ENCODE measurements around the gene UBR4. TPM values are rescaled to one million over a fixed set of nuclear protein-coding genes. Genes with fewer than 3 reads are reported as not detected.

The UBR4 gene
- polyA plus RNA-seq, 3 donors: 111 to 114 (median 111) TPM

DNA sequence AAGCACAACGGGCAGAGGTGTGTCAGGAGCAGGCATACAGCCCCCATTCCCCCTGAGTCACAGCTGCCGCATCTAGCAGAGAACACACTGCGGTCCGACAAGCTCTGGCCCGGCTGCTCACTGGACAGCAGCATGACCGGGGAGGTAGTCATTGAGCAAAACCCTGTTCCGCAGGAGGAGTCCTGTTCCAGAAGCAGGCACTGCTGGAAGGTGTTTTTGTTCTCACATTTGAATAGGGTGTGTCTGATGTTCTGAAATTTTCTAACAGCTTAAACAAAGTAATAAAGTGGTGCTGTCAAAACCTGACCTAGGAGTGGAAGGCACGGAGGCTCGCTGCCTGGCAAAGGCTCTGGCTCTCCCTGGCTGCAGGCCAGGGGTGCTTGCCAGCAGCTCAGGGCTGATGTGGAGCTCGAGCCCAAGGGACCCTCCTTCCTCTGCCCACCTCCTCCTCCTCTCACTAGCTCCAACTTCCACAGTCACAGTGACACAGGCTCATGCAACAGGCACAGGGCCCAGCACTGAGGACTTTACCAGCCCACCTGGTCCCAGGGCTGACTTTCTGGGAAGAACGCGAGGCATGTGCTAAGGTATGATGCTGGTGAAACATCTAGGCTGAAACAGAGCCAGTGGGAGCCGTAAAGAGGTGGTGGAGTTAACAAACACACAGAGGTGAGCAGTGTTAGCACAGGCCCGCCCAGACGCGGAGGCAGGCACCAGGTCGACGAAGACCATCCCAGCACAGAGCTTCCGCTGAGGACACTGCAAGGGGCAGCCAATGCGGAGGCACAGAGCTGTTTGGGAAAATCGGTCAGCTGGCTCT is 135.0 kb downstream of the UBR4 start:
- no peak for DNase-seq (ENCODE audit: low read depth in 3 of 3, low spot score in 2 of 3)

- no peak for DNase-seq (ENCODE audit: low read depth in 3 of 3, low spot score in 2 of 3)
Measured at GRCh38 chr1:19074361-19074901, 135.6 kb downstream of the UBR4 start.

GRCh38 chr1:19073311-19074186 is 136.5 kb downstream of the UBR4 start:
- DNase-seq (ENCODE audit: low read depth in 3 of 3, low spot score in 2 of 3): no peak

DNA sequence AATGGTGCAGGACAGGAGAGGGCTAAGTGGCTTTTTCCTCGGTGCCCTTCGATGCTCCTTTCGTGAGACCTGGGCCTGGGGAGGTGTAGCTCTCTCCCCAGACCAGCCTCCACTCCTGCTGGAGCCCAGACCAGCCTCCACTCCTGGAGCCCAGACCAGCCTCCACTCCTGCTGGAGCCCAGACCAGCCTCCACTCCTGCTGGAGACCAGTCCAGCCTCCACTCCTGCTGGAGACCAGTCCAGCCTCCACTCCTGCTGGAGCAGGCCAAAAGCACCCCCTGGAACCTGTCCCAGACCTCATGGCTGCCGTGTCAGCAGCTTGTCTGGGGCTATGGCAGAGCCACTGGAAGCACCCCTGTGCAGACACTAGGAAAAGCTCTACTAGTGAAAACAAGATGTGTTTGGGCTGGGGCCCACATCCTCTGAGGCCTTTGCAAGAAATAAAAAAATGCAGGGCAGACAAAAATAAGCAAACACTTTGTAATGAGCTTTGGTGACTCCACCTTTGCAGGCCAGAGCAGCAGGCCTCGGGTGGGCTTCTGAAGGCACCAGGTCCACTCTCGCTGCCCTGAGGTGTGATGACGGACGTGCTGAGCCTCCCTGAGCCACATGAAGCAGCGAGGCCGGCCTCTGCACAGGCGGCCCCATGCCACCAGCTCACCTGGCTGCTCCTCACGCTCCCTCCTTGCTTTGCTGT is 137.6 kb downstream of the UBR4 start:
- no peak for DNase-seq (ENCODE audit: low read depth in 3 of 3, low spot score in 2 of 3)

GRCh38 chr1:19071674-19072281 is 138.3 kb downstream of the UBR4 start:
- DNase-seq (ENCODE audit: low read depth in 3 of 3, low spot score in 2 of 3): no peak

GRCh38 chr1:19070891-19071621 is 139.0 kb downstream of the UBR4 start:
- DNase-seq (ENCODE audit: low read depth in 3 of 3, low spot score in 2 of 3): no peak

DNA sequence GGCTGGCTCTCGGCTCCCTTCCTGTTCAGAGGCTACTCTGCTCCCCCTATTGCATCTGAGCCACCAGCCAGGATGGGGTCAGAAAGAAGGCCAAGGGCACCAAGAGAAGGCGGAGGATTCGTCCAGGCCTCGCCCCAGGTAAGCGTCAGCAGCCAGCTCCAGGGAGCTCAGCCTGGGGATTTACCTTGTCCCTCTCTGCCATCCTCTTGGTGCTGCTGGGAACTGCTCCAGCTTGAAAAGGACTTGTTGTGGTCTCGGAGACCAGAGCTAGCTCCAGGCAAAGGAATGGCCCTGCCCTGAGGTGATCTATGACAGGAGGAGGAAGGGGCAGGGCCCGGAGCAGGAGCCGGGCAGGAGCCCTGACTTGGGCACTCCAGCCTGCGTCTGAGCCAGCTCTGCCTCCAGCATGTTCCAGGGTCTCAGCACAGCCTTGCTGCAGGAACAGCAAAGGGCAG is 139.8 kb downstream of the UBR4 start:
- no peak for DNase-seq (ENCODE audit: low read depth in 3 of 3, low spot score in 2 of 3)

GRCh38 chr1:19068639-19069276 is 141.3 kb downstream of the UBR4 start:
- no peak for DNase-seq (ENCODE audit: low read depth in 3 of 3, low spot score in 2 of 3)

DNA sequence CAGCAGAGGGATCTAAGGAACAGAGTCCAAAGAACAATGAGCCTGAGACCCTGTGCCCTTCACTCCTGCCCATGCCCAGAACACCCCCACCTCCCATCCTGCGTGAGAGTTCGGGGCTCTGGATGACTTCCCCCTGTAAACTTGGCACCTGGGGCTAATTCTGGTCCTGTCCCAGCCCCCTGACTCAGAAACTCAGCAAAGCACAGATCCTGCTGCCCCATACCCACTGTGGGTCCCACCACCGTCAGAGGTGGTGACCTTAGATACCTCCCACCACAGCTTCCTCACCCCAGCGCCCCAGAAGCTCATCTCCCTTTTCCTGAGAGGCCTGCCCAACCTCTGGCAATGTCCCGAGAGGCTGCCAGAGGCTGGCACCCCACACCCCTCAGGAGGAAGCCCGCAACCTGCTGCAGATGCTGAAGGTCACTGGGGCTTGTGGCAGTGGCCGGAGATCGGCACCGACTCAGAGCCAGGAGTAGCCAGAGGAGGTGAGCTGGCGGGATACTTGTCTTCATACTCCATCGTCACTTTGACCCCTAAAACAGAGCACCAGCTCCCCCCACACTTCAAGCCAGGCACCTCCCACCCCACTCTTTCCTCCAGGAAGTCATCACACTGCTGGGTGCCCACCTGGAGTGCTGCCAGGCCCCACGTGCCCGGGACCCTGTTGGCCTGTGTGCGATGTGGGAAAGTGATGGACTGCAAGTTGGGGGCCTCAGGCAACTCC is 142.0 kb downstream of the UBR4 start:
- DNase-seq (ENCODE audit: low read depth in 3 of 3, low spot score in 2 of 3): no peak

- no peak for DNase-seq (ENCODE audit: low read depth in 3 of 3, low spot score in 2 of 3)
Measured at GRCh38 chr1:19067182-19067911, 142.7 kb downstream of the UBR4 start.

DNA sequence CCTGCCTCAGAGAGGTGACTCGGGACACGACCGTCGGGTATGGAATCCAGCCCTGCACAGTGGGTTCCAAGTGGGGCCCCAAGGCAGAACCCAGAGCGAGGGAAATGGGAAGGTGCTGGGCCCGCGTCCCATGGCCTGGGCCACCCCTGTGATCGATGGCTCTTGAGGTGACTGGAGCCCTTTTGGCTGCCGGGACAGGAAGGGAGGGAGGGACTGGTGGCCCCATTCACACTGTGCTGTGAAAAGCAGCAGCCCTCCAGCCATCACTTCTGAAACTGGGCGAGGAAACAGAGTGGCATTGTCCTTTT is 143.2 kb downstream of the UBR4 start:
- DNase-seq (ENCODE audit: low read depth in 3 of 3, low spot score in 2 of 3): no peak

DNA sequence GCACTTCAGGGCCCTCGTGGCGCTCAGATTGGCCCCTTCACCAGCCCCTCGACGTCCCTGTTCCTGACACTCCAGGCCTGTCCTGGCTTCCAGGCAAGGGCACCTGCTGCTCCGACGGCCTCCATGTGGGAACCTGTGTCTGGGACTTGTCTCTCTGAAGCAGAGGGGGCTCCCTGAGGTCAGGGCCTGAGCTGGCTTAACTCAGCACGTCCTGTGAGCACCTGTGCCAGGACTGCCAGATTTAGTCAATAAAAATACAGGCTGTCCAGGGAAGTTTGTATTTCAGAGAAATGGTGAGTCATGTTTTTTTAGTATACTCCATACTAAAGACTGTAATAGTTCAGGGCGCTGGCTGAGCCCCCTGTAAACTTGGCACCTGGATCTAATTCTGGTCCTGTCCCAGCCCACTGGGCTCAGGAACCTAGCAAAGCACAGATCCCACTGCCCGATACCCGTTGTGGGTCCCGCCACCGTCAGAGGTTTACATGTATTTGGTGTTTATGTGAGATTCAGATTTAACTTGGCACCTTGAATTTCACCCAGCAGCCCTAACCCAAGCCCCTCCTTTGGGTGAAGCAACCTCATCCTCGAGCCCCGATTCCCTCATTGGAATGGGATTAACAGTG is 143.7 kb downstream of the UBR4 start:
- DNase-seq (ENCODE audit: low read depth in 3 of 3, low spot score in 2 of 3): no peak

- DNase-seq (ENCODE audit: low read depth in 3 of 3, low spot score in 2 of 3): no peak
Measured at GRCh38 chr1:19065526-19066247, 144.4 kb downstream of the UBR4 start.

DNA sequence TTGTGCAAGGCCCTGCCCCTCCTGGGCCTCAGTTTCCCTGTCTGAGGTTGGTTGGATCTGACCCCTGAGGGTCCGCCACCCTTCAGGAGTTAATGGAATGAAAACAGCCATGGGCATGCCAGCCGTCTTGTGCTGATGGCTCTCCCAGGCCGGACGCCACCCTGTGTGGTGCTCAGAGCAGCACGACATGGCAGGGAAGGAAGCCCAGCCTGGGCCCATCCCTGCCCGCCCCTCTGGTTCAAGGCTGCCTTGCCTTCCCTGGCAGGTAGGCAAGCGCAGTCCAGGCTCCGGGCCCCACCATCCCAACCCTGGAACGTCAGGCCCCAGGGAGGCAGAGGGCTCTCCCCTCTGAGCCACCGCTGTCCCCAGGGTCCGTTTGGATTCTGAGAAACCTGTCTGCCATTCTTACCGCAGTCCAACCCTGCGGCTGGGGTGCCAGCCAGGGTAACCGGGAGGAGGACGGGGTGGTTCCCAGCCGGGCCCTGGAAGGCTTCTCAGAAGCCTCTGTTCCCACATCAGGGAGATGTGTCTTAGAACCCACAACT is 145.1 kb downstream of the UBR4 start:
- no peak for DNase-seq (ENCODE audit: low read depth in 3 of 3, low spot score in 2 of 3)

GRCh38 chr1:19063122-19063521 is 146.9 kb downstream of the UBR4 start:
- no peak for DNase-seq (ENCODE audit: low read depth in 3 of 3, low spot score in 2 of 3)

- DNase-seq (ENCODE audit: low read depth in 3 of 3, low spot score in 2 of 3): no peak
Measured at GRCh38 chr1:19062258-19063029, 147.6 kb downstream of the UBR4 start.

All from right renal cortex interstitium (tissue), 3 donors.